Fibroblast of lung (primary cell): ENCODE results near the gene RABGGTB.
"Not testable (repeated sequence)": the region's sequence is repeated elsewhere in the genome, so short reads cannot be mapped to it uniquely, and the experiment has no call there.

Experiments
- EZH2 ChIP-seq: IDR thresholded peaks from 2 replicates; pipeline ENCODE4 v1.5.1; 2012; ENCODE audit warnings: low read length, control low read depth, mild to moderate bottlenecking; ENCODE audit errors: missing control alignments
- TF ChIP-seq, protein P1 (sequence below), 2 donors: IDR thresholded peaks in 1 of 2; conservative IDR thresholded peaks in 1 of 2; 1 replicate in 1 of 2; 2 replicates in 1 of 2; pipeline ENCODE4 v1.5.1; 2011 to 2012; ENCODE audit warnings: low read length in 2 of 2, control low read depth in 1 of 2, inconsistent platforms in 1 of 2, low read depth in 1 of 2, mild to moderate bottlenecking in 1 of 2

DNA sequence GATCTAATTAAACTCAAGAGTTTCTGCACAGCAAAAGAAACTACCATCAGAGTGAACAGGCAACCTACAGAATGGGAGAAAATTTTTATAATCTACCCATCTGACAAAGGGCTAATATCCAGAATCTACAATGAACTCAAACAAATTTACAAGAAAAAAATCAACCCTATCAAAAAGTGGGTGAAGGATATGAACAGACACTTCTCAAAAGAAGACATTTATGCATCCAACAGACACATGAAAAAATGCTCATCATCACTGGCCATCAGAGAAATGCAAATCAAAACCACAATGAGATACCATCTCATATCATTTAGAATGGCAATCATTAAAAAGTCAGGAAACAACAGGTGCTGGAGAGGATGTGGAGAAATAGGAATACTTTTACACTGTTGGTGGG, 28.8 kb upstream of the RABGGTB start:
- TF ChIP-seq, protein P1, sequence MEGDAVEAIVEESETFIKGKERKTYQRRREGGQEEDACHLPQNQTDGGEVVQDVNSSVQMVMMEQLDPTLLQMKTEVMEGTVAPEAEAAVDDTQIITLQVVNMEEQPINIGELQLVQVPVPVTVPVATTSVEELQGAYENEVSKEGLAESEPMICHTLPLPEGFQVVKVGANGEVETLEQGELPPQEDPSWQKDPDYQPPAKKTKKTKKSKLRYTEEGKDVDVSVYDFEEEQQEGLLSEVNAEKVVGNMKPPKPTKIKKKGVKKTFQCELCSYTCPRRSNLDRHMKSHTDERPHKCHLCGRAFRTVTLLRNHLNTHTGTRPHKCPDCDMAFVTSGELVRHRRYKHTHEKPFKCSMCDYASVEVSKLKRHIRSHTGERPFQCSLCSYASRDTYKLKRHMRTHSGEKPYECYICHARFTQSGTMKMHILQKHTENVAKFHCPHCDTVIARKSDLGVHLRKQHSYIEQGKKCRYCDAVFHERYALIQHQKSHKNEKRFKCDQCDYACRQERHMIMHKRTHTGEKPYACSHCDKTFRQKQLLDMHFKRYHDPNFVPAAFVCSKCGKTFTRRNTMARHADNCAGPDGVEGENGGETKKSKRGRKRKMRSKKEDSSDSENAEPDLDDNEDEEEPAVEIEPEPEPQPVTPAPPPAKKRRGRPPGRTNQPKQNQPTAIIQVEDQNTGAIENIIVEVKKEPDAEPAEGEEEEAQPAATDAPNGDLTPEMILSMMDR (conservative IDR thresholded peaks at IDR 0.05 in 1 of 2, IDR thresholded peaks at IDR 0.05 in 1 of 2; ENCODE audit: low read depth in 1 of 2, low read length in 2 of 2) = not testable (repeated sequence)
- TF ChIP-seq EZH2 = not testable (repeated sequence)
